ENCODE data around the gene ZRANB3. TPM values are rescaled to one million over a fixed set of nuclear protein-coding genes. Genes with fewer than 3 reads are reported as not detected.

ZRANB3 gene
- total and polyA plus RNA-seq, 2 experiments from 2014 or later, result 10.5 to 16.8 TPM

DNA sequence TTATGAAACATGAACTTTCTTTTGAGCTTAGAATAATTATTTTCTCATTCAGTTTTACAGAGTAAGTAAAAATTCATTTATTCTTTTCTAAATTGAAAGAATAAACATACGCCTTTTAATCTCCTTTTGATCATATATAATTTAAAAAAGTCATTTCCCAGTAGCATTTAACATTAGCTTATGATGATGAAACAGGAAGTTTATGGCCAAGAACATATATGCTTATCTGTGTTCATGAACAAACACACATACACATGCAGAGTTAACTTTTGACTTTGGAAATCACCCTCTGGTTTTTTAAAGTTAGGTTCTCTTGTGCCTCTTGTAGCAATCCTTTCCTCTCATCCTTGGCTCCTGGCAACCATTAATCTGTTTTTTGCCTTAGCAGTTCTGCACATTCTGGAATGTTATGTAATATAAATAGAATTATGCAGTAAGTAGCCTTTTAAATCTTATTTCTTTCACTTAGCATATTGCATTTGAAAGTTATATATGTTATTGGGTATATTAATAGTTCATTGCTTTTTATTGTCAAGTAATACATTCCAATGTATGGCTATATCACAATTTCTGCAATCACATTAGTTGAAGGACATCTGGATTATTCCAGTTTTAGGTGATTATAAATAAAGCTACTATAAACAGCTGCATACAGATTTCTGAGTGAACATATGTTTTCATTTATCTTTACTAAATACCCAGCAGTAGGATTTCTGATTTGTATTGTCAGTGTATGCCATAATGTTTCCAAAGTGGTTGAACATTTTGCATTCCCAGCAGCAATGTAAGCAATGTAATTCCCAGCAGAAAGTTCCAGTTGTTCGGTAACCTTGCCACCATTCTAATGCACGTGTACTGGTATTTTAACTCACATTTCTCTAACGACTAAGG is 210.3 kb downstream of the ZRANB3 start:
- DNase-seq (ENCODE audit: low spot score) (no peak), ATAC-seq (no peak)
- Histone ChIP-seq H3K4me1 (ENCODE audit: insufficient read depth) (no peaks in the 10 kb centered on the region), H3F3A (replicated peaks; ENCODE audit: low read depth) (no peaks in the 10 kb centered on the region), H2AFZ (no peak overlapping the region), H3K79me2 (replicated peaks; ENCODE audit: insufficient read depth) (no peaks in the 10 kb centered on the region), H3K27me3 (ENCODE audit: insufficient read depth) (no peaks in the 10 kb centered on the region), H3K36me3 (ENCODE audit: insufficient read depth) (no peaks in the 10 kb centered on the region; the same call in 1 of the 2 replicates), H3K4me2 (no peak overlapping the region), H3K9me2 (ENCODE audit: insufficient read depth) (no peaks in the 10 kb centered on the region), H4K20me1 (replicated peaks; ENCODE audit: insufficient read depth) (no peaks in the 10 kb centered on the region), H3K27ac (ENCODE audit: low read depth) (no peak overlapping the region), H3K4me3 (no peak overlapping the region)
- Mint-ChIP-seq H3K36me3 (ENCODE audit: low read depth) (peaks cover 5% of the 10 kb centered on the region; the same call in 2 of the 3 replicates), H3K27ac (no peak overlapping the region), H3K9me3 (peaks cover 10% of the 10 kb centered on the region; the same call in 2 of the 3 replicates), H3K27me3 (ENCODE audit: insufficient read depth, low read depth, poor library complexity) (no peaks in the 10 kb centered on the region), H3K4me3 (no peak overlapping the region), H3K4me1 (no peaks in the 10 kb centered on the region)
- TF ChIP-seq NANOG (IDR thresholded peaks at IDR 0.05; ENCODE audit: borderline replicate concordance) (no peak), STAT1 (IDR thresholded peaks at IDR 0.05; ENCODE audit: unreplicated experiment) (no peak), JUNB (IDR thresholded peaks at IDR 0.05; ENCODE audit: unreplicated experiment) (no peak), CREB1 (CRISPR knock-in tag; IDR thresholded peaks at IDR 0.05; ENCODE audit: low read depth) (no peak), EZH2phosphoT487 (IDR thresholded peaks at IDR 0.05; ENCODE audit: unreplicated experiment) (no peak), ETS1 (IDR thresholded peaks at IDR 0.05) (no peak), POLR2AphosphoS5 (IDR thresholded peaks at IDR 0.05; ENCODE audit: low read depth) (no peak)
- TF ChIP-seq, protein P1, sequence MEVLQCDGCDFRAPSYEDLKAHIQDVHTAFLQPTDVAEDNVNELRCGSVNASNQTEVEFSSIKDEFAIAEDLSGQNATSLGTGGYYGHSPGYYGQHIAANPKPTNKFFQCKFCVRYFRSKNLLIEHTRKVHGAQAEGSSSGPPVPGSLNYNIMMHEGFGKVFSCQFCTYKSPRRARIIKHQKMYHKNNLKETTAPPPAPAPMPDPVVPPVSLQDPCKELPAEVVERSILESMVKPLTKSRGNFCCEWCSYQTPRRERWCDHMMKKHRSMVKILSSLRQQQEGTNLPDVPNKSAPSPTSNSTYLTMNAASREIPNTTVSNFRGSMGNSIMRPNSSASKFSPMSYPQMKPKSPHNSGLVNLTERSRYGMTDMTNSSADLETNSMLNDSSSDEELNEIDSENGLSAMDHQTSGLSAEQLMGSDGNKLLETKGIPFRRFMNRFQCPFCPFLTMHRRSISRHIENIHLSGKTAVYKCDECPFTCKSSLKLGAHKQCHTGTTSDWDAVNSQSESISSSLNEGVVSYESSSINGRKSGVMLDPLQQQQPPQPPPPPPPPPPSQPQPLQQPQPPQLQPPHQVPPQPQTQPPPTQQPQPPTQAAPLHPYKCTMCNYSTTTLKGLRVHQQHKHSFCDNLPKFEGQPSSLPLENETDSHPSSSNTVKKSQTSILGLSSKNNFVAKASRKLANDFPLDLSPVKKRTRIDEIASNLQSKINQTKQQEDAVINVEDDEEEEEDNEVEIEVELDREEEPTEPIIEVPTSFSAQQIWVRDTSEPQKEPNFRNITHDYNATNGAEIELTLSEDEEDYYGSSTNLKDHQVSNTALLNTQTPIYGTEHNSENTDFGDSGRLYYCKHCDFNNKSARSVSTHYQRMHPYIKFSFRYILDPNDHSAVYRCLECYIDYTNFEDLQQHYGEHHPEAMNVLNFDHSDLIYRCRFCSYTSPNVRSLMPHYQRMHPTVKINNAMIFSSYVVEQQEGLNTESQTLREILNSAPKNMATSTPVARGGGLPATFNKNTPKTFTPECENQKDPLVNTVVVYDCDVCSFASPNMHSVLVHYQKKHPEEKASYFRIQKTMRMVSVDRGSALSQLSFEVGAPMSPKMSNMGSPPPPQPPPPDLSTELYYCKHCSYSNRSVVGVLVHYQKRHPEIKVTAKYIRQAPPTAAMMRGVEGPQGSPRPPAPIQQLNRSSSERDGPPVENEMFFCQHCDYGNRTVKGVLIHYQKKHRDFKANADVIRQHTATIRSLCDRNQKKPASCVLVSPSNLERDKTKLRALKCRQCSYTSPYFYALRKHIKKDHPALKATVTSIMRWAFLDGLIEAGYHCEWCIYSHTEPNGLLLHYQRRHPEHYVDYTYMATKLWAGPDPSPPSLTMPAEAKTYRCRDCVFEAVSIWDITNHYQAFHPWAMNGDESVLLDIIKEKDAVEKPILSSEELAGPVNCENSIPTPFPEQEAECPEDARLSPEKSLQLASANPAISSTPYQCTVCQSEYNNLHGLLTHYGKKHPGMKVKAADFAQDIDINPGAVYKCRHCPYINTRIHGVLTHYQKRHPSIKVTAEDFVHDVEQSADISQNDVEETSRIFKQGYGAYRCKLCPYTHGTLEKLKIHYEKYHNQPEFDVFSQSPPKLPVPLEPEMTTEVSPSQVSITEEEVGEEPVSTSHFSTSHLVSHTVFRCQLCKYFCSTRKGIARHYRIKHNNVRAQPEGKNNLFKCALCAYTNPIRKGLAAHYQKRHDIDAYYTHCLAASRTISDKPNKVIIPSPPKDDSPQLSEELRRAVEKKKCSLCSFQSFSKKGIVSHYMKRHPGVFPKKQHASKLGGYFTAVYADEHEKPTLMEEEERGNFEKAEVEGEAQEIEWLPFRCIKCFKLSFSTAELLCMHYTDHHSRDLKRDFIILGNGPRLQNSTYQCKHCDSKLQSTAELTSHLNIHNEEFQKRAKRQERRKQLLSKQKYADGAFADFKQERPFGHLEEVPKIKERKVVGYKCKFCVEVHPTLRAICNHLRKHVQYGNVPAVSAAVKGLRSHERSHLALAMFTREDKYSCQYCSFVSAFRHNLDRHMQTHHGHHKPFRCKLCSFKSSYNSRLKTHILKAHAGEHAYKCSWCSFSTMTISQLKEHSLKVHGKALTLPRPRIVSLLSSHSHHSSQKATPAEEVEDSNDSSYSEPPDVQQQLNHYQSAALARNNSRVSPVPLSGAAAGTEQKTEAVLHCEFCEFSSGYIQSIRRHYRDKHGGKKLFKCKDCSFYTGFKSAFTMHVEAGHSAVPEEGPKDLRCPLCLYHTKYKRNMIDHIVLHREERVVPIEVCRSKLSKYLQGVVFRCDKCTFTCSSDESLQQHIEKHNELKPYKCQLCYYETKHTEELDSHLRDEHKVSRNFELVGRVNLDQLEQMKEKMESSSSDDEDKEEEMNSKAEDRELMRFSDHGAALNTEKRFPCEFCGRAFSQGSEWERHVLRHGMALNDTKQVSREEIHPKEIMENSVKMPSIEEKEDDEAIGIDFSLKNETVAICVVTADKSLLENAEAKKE (CRISPR knock-in tag; IDR thresholded peaks at IDR 0.05), result no peak
- TF ChIP-seq, protein P2, sequence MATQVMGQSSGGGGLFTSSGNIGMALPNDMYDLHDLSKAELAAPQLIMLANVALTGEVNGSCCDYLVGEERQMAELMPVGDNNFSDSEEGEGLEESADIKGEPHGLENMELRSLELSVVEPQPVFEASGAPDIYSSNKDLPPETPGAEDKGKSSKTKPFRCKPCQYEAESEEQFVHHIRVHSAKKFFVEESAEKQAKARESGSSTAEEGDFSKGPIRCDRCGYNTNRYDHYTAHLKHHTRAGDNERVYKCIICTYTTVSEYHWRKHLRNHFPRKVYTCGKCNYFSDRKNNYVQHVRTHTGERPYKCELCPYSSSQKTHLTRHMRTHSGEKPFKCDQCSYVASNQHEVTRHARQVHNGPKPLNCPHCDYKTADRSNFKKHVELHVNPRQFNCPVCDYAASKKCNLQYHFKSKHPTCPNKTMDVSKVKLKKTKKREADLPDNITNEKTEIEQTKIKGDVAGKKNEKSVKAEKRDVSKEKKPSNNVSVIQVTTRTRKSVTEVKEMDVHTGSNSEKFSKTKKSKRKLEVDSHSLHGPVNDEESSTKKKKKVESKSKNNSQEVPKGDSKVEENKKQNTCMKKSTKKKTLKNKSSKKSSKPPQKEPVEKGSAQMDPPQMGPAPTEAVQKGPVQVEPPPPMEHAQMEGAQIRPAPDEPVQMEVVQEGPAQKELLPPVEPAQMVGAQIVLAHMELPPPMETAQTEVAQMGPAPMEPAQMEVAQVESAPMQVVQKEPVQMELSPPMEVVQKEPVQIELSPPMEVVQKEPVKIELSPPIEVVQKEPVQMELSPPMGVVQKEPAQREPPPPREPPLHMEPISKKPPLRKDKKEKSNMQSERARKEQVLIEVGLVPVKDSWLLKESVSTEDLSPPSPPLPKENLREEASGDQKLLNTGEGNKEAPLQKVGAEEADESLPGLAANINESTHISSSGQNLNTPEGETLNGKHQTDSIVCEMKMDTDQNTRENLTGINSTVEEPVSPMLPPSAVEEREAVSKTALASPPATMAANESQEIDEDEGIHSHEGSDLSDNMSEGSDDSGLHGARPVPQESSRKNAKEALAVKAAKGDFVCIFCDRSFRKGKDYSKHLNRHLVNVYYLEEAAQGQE (IDR thresholded peaks at IDR 0.05; ENCODE audit: unreplicated experiment), result no peak

Data from GM23338 (cell line).